HEK293T (cell line): ENCODE measurements around the gene C2CD5.

Experiments used
- BHLHE40 ChIP-seq: fragments of 450-650 bp; IDR thresholded peaks from 2 replicates; pipeline ENCODE4 v1.6.1; 2016; ENCODE audit warnings: mild to moderate bottlenecking, moderate library complexity, borderline replicate concordance
- CTBP1 ChIP-seq: fragments of 450-650 bp; IDR thresholded peaks from 2 replicates; pipeline ENCODE4 v1.6.1; 2016; ENCODE audit warnings: borderline replicate concordance
- FOXA1 ChIP-seq: fragments of 450-650 bp; IDR thresholded peaks from 2 replicates; pipeline ENCODE4 v1.6.1; 2016; ENCODE audit warnings: mild to moderate bottlenecking
- FOXK2 ChIP-seq: fragments of 450-650 bp; IDR thresholded peaks from 2 replicates; pipeline ENCODE4 v1.6.1; 2016; ENCODE audit warnings: mild to moderate bottlenecking
- FOXM1 ChIP-seq: fragments of 450-650 bp; IDR thresholded peaks from 2 replicates; pipeline ENCODE4 v1.6.1; 2017; ENCODE audit warnings: mild to moderate bottlenecking, borderline replicate concordance
- HDGF ChIP-seq: fragments of 450-650 bp; IDR thresholded peaks from 2 replicates; pipeline ENCODE4 v1.6.1; 2017; ENCODE audit warnings: antibody characterized with exemption, borderline replicate concordance
- L3MBTL2 ChIP-seq: fragments of 450-650 bp; conservative IDR thresholded peaks from 2 replicates; pipeline ENCODE4 v1.6.1; 2016; ENCODE audit warnings: mild to moderate bottlenecking
- NFRKB ChIP-seq: fragments of 450-650 bp; IDR thresholded peaks from 2 replicates; pipeline ENCODE4 v1.6.1; 2016; ENCODE audit warnings: mild to moderate bottlenecking, moderate library complexity
- SP1 ChIP-seq: fragments of 450-650 bp; IDR thresholded peaks from 2 replicates; pipeline ENCODE4 v1.6.1; 2017
- SUZ12 ChIP-seq: fragments of 450-650 bp; IDR thresholded peaks from 2 replicates; pipeline ENCODE4 v1.6.1; 2016; ENCODE audit warnings: mild to moderate bottlenecking
- ZNF384 ChIP-seq: fragments of 450-650 bp; IDR thresholded peaks from 2 replicates; pipeline ENCODE4 v1.6.1; 2016

DNA sequence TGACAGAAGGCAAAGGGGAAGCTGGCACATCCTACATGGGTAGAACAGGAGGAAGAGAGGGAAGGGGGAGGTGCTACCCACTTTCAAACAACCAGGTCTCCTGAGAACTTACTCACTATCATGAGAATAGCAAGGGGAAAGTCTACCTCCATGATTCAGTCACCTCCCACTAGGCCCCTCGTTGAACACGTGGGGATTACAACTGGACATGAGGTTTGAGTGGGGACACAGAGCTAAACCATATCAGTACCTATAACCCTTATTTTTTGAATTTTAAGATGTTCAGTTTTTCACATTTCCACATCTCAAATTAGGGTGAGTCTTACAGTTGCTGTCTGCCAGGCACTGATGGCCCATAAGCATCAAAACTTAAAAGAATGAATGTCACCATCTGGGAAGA lies 129.6 kb downstream of the C2CD5 start:
- no peak for TF ChIP-seq FOXA1
- TF ChIP-seq CTBP1: no peak
- TF ChIP-seq NFRKB: no peak
- no peak for TF ChIP-seq ZNF384
- no peak for TF ChIP-seq SUZ12
- TF ChIP-seq FOXK2: no peak
- no peak for TF ChIP-seq HDGF
- TF ChIP-seq FOXM1: no peak
- no peak for TF ChIP-seq SP1
- TF ChIP-seq L3MBTL2: no peak
- no peak for TF ChIP-seq BHLHE40
